ENCODE data around the gene CCNB1. TPM values are rescaled to one million over a fixed set of nuclear protein-coding genes. Genes with fewer than 3 reads are reported as not detected.
"Not testable (repeated sequence)": the region's sequence is repeated elsewhere in the genome, so short reads cannot be mapped to it uniquely, and the experiment has no call there.

Gene CCNB1
- total RNA-seq, 1 experiment from 2014 or later = 262 TPM

DNA sequence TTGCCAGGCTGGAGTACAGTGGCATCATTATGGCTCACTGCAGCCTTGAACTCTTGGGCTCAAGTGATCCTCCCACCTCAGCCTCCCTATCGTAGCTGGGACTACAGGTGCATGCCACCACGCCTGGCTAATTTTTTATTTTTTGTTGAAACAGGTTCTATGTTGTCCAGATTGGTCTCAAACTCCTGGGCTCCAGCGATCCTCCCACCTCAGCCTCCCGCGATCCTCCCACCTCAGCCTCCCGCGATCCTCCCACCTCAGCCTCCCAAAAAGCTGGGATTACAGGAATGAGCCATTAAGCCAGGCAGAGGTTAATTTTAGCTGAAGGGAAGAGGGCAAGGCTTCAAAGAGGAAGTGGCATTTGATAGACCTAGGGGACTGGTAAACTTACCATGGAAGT is 32.8 kb upstream of the CCNB1 start:
- intact Hi-C loops (cut with micrococcal nuclease; ENCODE audit: unreplicated experiment) (no loop called here), in situ Hi-C loops (cut with HindIII; ENCODE audit: low pct_unique_long_range_greater_than_20kb, low sequenced_read_pairs) (no loop called here)
- no peaks in the 10 kb centered on the region for H3K9me3 ChIP-seq (ENCODE audit: control insufficient read depth, insufficient read depth, low read depth, low read length)
- H3K4me3 ChIP-seq (ENCODE audit: low read depth in 2 of 2, low read length in 2 of 2) = no peak overlapping the region
- H3K27ac ChIP-seq (ENCODE audit: low read length) = no peak overlapping the region
- DNase-seq (ENCODE audit: low read depth, low spot score) = no peak
- POLR2A ChIA-PET = no interaction called here
- H3K27me3 ChIP-seq (ENCODE audit: control insufficient read depth, insufficient read depth, low read length) = no peaks in the 10 kb centered on the region
- no TSS peak for BruUV-seq (replicated peaks)
- CTCF ChIA-PET = interaction anchor here (0.6 kb wide), 1 partner anchor 132 kb away, joined by 3 read pairs; no protein-coding TSS in a partner anchor
- TF ChIP-seq TCF7L2 (IDR thresholded peaks at IDR 0.05; ENCODE audit: low read depth, low read length) = no peak
- TF ChIP-seq, protein P1, sequence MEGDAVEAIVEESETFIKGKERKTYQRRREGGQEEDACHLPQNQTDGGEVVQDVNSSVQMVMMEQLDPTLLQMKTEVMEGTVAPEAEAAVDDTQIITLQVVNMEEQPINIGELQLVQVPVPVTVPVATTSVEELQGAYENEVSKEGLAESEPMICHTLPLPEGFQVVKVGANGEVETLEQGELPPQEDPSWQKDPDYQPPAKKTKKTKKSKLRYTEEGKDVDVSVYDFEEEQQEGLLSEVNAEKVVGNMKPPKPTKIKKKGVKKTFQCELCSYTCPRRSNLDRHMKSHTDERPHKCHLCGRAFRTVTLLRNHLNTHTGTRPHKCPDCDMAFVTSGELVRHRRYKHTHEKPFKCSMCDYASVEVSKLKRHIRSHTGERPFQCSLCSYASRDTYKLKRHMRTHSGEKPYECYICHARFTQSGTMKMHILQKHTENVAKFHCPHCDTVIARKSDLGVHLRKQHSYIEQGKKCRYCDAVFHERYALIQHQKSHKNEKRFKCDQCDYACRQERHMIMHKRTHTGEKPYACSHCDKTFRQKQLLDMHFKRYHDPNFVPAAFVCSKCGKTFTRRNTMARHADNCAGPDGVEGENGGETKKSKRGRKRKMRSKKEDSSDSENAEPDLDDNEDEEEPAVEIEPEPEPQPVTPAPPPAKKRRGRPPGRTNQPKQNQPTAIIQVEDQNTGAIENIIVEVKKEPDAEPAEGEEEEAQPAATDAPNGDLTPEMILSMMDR (IDR thresholded peaks at IDR 0.05) = no peak
- no peak for TF ChIP-seq SIN3A (IDR thresholded peaks at IDR 0.05; ENCODE audit: borderline replicate concordance, insufficient read depth, low read depth, low read length)
- TF ChIP-seq POLR2AphosphoS5 (IDR thresholded peaks at IDR 0.05; ENCODE audit: low read depth, low read length) = no peak
- TF ChIP-seq, protein P2, sequence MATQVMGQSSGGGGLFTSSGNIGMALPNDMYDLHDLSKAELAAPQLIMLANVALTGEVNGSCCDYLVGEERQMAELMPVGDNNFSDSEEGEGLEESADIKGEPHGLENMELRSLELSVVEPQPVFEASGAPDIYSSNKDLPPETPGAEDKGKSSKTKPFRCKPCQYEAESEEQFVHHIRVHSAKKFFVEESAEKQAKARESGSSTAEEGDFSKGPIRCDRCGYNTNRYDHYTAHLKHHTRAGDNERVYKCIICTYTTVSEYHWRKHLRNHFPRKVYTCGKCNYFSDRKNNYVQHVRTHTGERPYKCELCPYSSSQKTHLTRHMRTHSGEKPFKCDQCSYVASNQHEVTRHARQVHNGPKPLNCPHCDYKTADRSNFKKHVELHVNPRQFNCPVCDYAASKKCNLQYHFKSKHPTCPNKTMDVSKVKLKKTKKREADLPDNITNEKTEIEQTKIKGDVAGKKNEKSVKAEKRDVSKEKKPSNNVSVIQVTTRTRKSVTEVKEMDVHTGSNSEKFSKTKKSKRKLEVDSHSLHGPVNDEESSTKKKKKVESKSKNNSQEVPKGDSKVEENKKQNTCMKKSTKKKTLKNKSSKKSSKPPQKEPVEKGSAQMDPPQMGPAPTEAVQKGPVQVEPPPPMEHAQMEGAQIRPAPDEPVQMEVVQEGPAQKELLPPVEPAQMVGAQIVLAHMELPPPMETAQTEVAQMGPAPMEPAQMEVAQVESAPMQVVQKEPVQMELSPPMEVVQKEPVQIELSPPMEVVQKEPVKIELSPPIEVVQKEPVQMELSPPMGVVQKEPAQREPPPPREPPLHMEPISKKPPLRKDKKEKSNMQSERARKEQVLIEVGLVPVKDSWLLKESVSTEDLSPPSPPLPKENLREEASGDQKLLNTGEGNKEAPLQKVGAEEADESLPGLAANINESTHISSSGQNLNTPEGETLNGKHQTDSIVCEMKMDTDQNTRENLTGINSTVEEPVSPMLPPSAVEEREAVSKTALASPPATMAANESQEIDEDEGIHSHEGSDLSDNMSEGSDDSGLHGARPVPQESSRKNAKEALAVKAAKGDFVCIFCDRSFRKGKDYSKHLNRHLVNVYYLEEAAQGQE (IDR thresholded peaks at IDR 0.05; ENCODE audit: insufficient read depth in 1 of 2, low read depth in 2 of 2, low read length in 1 of 2) = no peak
- no peaks in the 10 kb centered on the region; the same call in 1 of the 2 replicates for H3K4me1 ChIP-seq (ENCODE audit: control insufficient read depth, insufficient read depth, low read length)
- ATAC-seq = no peak
- H3K36me3 ChIP-seq (ENCODE audit: control insufficient read depth, insufficient read depth, low read length) = peaks cover 14% of the 10 kb centered on the region

DNA sequence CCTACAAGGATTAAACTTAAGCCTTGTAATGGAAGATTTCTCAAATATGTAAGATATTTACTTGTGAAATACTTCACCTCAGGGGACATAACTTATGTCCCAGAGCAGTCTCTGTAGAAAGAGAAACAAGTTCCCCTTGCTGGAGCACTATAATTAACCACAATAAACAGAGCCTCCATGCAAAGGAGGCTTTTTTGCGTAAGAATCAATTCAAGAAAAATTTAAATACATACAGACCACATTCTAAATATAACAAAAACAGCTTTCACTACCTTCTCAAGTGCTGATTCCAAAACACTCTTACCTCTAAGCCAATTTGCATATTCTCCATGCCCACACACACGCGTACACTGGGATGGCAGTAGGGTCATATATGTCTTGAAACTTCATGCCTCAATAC is 30.7 kb upstream of the CCNB1 start:
- no peak overlapping the region for H3K4me3 ChIP-seq (ENCODE audit: low read depth in 2 of 2, low read length in 2 of 2)
- intact Hi-C loops (cut with micrococcal nuclease; ENCODE audit: unreplicated experiment) (no loop called here), in situ Hi-C loops (cut with HindIII; ENCODE audit: low pct_unique_long_range_greater_than_20kb, low sequenced_read_pairs) (no loop called here)
- ATAC-seq = no peak
- no peaks in the 10 kb centered on the region for H3K27me3 ChIP-seq (ENCODE audit: control insufficient read depth, insufficient read depth, low read length)
- no peak for TF ChIP-seq SIN3A (IDR thresholded peaks at IDR 0.05; ENCODE audit: borderline replicate concordance, insufficient read depth, low read depth, low read length)
- TF ChIP-seq, protein P1 (IDR thresholded peaks at IDR 0.05) = no peak
- TF ChIP-seq POLR2AphosphoS5 (IDR thresholded peaks at IDR 0.05; ENCODE audit: low read depth, low read length) = no peak
- TF ChIP-seq, protein P2 (IDR thresholded peaks at IDR 0.05; ENCODE audit: insufficient read depth in 1 of 2, low read depth in 2 of 2, low read length in 1 of 2) = no peak
- TF ChIP-seq TCF7L2 (IDR thresholded peaks at IDR 0.05; ENCODE audit: low read depth, low read length) = no peak
- CTCF ChIA-PET = no interaction called here
- POLR2A ChIA-PET = no interaction called here
- H3K9me3 ChIP-seq (ENCODE audit: control insufficient read depth, insufficient read depth, low read depth, low read length) = no peaks in the 10 kb centered on the region
- H3K36me3 ChIP-seq (ENCODE audit: control insufficient read depth, insufficient read depth, low read length) = no peaks in the 10 kb centered on the region
- H3K4me1 ChIP-seq (ENCODE audit: control insufficient read depth, insufficient read depth, low read length) = no peaks in the 10 kb centered on the region
- H3K27ac ChIP-seq (ENCODE audit: low read length) = no peak overlapping the region
- BruUV-seq (replicated peaks) = no TSS peak
- DNase-seq (ENCODE audit: low read depth, low spot score) = no peak

DNA sequence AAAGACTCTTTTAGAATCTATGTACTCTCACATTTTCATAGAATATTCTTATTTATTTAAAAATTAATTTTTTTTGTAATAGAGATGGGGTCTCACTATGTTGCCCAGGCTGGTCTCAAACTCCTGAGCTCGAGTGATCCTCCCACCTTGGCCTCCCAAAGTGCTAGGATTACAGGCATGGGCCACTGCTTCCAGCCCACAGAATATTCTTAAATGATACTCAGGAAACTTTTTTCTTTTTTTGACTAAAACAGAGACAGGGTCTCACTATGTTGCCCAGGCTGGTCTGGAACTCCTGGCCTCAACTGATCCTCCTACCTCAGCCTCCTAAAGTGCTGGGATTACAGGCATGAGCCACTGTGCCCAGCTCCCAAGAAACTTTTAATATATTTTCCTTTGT is 29.7 kb upstream of the CCNB1 start:
- H3K36me3 ChIP-seq (ENCODE audit: control insufficient read depth, insufficient read depth, low read length); H3K27me3 ChIP-seq (ENCODE audit: control insufficient read depth, insufficient read depth, low read length); DNase-seq (ENCODE audit: low read depth, low spot score); H3K27ac ChIP-seq (ENCODE audit: low read length); POLR2A ChIA-PET; H3K4me3 ChIP-seq (ENCODE audit: low read depth in 2 of 2, low read length in 2 of 2); CTCF ChIA-PET; H3K9me3 ChIP-seq (ENCODE audit: control insufficient read depth, insufficient read depth, low read depth, low read length); H3K4me1 ChIP-seq (ENCODE audit: control insufficient read depth, insufficient read depth, low read length); intact Hi-C loops (cut with micrococcal nuclease; ENCODE audit: unreplicated experiment); in situ Hi-C loops (cut with HindIII; ENCODE audit: low pct_unique_long_range_greater_than_20kb, low sequenced_read_pairs); BruUV-seq (replicated peaks); ATAC-seq: not testable (repeated sequence)
